ENCODE results near the gene SNAPC2. TPM values are rescaled to one million over a fixed set of nuclear protein-coding genes. Genes with fewer than 3 reads are reported as not detected.

Gene SNAPC2
- total and polyA plus RNA-seq, 2 donors from 2014 or later, result 18.4 to 24.3 TPM

GRCh38 chr19:7912697-7913564 is 7.2 kb upstream of the SNAPC2 start:
- Histone ChIP-seq H3K27ac (ENCODE audit: low read depth in 2 of 2, low read length in 2 of 2) (no peak overlapping the region), H3K27me3 (ENCODE audit: control insufficient read depth, insufficient read depth, low read length) (peaks cover 7% of the 10 kb centered on the region), H3K9ac (ENCODE audit: low read length in 3 of 3) (no peak overlapping the region), H3K4me3 (ENCODE audit: low read length in 3 of 3) (no peak overlapping the region), H3K9me3 (ENCODE audit: control insufficient read depth in 2 of 3, insufficient read depth in 1 of 3, low read length in 3 of 3) (no peaks in the 10 kb centered on the region), H3K36me3 (ENCODE audit: control insufficient read depth in 2 of 3, insufficient read depth in 3 of 3, low read length in 3 of 3) (peaks cover 0 to 10% (median 2%) of the 10 kb centered on the region in 3 donors), H3K4me1 (ENCODE audit: control insufficient read depth in 2 of 3, insufficient read depth in 2 of 3, low read depth in 1 of 3, low read length in 3 of 3) (peaks cover 0 to 13% (median 0%) of the 10 kb centered on the region in 3 donors)
- TF ChIP-seq CTCF (IDR thresholded peaks at IDR 0.05; ENCODE audit: borderline replicate concordance, extremely low read depth, insufficient read depth), result no peak
- no peak for FAIRE-seq
- no peak for DNase-seq
- intact Hi-C loops (cut with DNase I), result no loop called here

GRCh38 chr19:7913652-7914051 is 6.5 kb upstream of the SNAPC2 start:
- DNase-seq (no peak), FAIRE-seq (no peak)
- no peak overlapping the region for H3K4me3 ChIP-seq (ENCODE audit: low read length in 3 of 3)
- no peak overlapping the region for H3K9ac ChIP-seq (ENCODE audit: low read length in 3 of 3)
- H3K27ac ChIP-seq (ENCODE audit: low read depth in 2 of 2, low read length in 2 of 2), result no peak overlapping the region
- H3K27me3 ChIP-seq (ENCODE audit: control insufficient read depth, insufficient read depth, low read length), result peaks cover 13% of the 10 kb centered on the region
- no peaks in the 10 kb centered on the region for H3K9me3 ChIP-seq (ENCODE audit: control insufficient read depth in 2 of 3, insufficient read depth in 1 of 3, low read length in 3 of 3)
- peaks cover 0 to 13% (median 0%) of the 10 kb centered on the region in 3 donors for H3K4me1 ChIP-seq (ENCODE audit: control insufficient read depth in 2 of 3, insufficient read depth in 2 of 3, low read depth in 1 of 3, low read length in 3 of 3)
- intact Hi-C loops (cut with DNase I), result no loop called here
- TF ChIP-seq CTCF (IDR thresholded peaks at IDR 0.05; ENCODE audit: borderline replicate concordance, extremely low read depth, insufficient read depth), result no peak
- H3K36me3 ChIP-seq (ENCODE audit: control insufficient read depth in 2 of 3, insufficient read depth in 3 of 3, low read length in 3 of 3), result peaks cover 0 to 10% (median 2%) of the 10 kb centered on the region in 3 donors

GRCh38 chr19:7914099-7914498 is 6.0 kb upstream of the SNAPC2 start:
- Histone ChIP-seq H3K9me3 (ENCODE audit: control insufficient read depth in 2 of 3, insufficient read depth in 1 of 3, low read length in 3 of 3) (no peaks in the 10 kb centered on the region), H3K4me3 (ENCODE audit: low read length in 3 of 3) (no peak overlapping the region), H3K27me3 (ENCODE audit: control insufficient read depth, insufficient read depth, low read length) (peaks cover 15% of the 10 kb centered on the region), H3K36me3 (ENCODE audit: control insufficient read depth in 2 of 3, insufficient read depth in 3 of 3, low read length in 3 of 3) (peaks cover 0 to 10% (median 2%) of the 10 kb centered on the region in 3 donors), H3K27ac (ENCODE audit: low read depth in 2 of 2, low read length in 2 of 2) (no peak overlapping the region), H3K4me1 (ENCODE audit: control insufficient read depth in 2 of 3, insufficient read depth in 2 of 3, low read depth in 1 of 3, low read length in 3 of 3) (peaks cover 0 to 13% (median 0%) of the 10 kb centered on the region in 3 donors), H3K9ac (ENCODE audit: low read length in 3 of 3) (no peak overlapping the region)
- DNase-seq (no peak), FAIRE-seq (no peak)
- TF ChIP-seq CTCF (IDR thresholded peaks at IDR 0.05; ENCODE audit: borderline replicate concordance, extremely low read depth, insufficient read depth), result no peak
- intact Hi-C loops (cut with DNase I), result no loop called here

Measured in kidney (tissue), 14 donors.